Sigmoid colon (tissue), 4 donors: ENCODE data around the gene ZBTB39.

Experiments used
- EP300 ChIP-seq, 4 donors: sonication (generic); formaldehyde crosslinking; IDR thresholded peaks; one replicate each; pipeline ENCODE4 v1.6.1; 2017; ENCODE audit warnings: antibody characterized with exemption in 4 of 4
- POLR2A ChIP-seq, 2 donors: fragments of 450-650 bp; IDR thresholded peaks; one replicate each; pipeline ENCODE4 v1.6.1; 2016; ENCODE audit warnings: antibody characterized with exemption in 2 of 2, mild to moderate bottlenecking in 2 of 2, moderate library complexity in 2 of 2
- POLR2AphosphoS5 ChIP-seq, 4 donors: sonication (generic); formaldehyde crosslinking; IDR thresholded peaks; one replicate each; pipeline ENCODE4 v1.6.1; 2017; ENCODE audit warnings: antibody characterized with exemption in 4 of 4
- TF ChIP-seq, protein P1 (sequence below), 4 experiments: fragments of 450-650 bp in 3 of 4; fragments of 200-600 bp in 1 of 4; IDR thresholded peaks; one replicate each; pipeline ENCODE4 v1.5.1; 2016 to 2019; ENCODE audit warnings: antibody characterized with exemption in 4 of 4, mild to moderate bottlenecking in 3 of 4, moderate library complexity in 2 of 4

GRCh38 chr12:57044468-57044867, 38.1 kb upstream of the ZBTB39 start:
- TF ChIP-seq, protein P1, sequence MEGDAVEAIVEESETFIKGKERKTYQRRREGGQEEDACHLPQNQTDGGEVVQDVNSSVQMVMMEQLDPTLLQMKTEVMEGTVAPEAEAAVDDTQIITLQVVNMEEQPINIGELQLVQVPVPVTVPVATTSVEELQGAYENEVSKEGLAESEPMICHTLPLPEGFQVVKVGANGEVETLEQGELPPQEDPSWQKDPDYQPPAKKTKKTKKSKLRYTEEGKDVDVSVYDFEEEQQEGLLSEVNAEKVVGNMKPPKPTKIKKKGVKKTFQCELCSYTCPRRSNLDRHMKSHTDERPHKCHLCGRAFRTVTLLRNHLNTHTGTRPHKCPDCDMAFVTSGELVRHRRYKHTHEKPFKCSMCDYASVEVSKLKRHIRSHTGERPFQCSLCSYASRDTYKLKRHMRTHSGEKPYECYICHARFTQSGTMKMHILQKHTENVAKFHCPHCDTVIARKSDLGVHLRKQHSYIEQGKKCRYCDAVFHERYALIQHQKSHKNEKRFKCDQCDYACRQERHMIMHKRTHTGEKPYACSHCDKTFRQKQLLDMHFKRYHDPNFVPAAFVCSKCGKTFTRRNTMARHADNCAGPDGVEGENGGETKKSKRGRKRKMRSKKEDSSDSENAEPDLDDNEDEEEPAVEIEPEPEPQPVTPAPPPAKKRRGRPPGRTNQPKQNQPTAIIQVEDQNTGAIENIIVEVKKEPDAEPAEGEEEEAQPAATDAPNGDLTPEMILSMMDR (IDR thresholded peaks at IDR 0.05) = no peak
- no peak for TF ChIP-seq EP300 (IDR thresholded peaks at IDR 0.05)
- TF ChIP-seq POLR2A (IDR thresholded peaks at IDR 0.05) = no peak
- TF ChIP-seq POLR2AphosphoS5 (IDR thresholded peaks at IDR 0.05) = no peak
